ENCODE measurements around the gene STING1.

DNA sequence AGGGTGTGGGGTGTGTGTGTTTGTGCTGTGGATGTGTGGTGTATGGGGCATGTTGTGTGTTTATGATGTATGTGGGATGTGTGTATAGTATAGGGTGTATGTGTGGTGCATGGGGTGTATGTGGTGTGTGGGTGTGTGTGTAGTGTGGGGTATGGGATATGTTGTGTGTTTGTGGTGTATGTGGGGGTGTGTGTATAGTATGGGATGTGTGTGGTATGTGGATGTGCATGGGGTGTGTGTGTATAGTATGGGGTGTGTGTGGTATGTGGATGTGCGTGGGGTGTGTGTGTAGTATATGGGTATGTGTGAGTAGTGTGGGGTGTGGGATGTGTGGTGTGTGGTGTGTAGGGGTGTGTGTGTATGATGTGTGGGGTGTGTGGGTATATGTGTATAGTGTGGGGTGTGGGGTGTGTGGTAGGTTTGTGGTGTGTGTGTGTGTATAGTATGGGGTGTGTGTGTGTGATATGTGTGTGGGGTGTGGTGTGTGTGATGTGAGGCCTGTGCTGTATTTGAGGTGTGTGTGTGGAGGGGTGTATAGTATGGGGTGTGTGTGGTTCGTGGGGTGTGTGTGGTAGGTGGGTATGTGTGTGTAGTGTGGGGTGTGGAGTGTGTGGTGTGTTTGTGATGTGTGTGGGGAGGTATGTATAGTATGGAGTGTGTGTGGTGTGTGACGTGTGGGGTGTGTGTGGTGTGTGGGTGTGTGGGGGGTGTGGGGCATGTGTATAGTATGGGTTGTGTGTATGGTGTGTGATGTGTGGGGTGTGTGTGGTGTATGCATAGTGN lies 30.5 kb downstream of the STING1 start:
- TF ChIP-seq, protein P1, sequence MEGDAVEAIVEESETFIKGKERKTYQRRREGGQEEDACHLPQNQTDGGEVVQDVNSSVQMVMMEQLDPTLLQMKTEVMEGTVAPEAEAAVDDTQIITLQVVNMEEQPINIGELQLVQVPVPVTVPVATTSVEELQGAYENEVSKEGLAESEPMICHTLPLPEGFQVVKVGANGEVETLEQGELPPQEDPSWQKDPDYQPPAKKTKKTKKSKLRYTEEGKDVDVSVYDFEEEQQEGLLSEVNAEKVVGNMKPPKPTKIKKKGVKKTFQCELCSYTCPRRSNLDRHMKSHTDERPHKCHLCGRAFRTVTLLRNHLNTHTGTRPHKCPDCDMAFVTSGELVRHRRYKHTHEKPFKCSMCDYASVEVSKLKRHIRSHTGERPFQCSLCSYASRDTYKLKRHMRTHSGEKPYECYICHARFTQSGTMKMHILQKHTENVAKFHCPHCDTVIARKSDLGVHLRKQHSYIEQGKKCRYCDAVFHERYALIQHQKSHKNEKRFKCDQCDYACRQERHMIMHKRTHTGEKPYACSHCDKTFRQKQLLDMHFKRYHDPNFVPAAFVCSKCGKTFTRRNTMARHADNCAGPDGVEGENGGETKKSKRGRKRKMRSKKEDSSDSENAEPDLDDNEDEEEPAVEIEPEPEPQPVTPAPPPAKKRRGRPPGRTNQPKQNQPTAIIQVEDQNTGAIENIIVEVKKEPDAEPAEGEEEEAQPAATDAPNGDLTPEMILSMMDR (IDR thresholded peaks at IDR 0.05): no peak
- TF ChIP-seq SMC3 (IDR thresholded peaks at IDR 0.05; ENCODE audit: low read depth, low read length) (no peak), FOXJ3 (CRISPR knock-in tag; IDR thresholded peaks at IDR 0.05) (no peak), RFX5 (IDR thresholded peaks at IDR 0.05; ENCODE audit: low read length) (no peak), MEF2A (IDR thresholded peaks at IDR 0.05; ENCODE audit: borderline replicate concordance, low read depth) (no peak), MXI1 (IDR thresholded peaks at IDR 0.05; ENCODE audit: low read depth, low read length) (no peak)
